PC-3 (cell line): ENCODE measurements around the gene PRPF40B.

Experiments used
- CTCF ChIP-seq: fragments of 300-600 bp; sonication (generic); conservative IDR thresholded peaks from 2 replicates; pipeline ENCODE4 v1.5.1; 2017; ENCODE audit warnings: antibody characterized with exemption, low read depth, mild to moderate bottlenecking, low read length
- EZH2 ChIP-seq: fragments of 300-600 bp; sonication (generic); IDR thresholded peaks from one replicate; pipeline ENCODE4 v1.6.1; 2017; ENCODE audit warnings: antibody characterized with exemption, mild to moderate bottlenecking, low read length; ENCODE audit not compliant: unreplicated experiment

DNA sequence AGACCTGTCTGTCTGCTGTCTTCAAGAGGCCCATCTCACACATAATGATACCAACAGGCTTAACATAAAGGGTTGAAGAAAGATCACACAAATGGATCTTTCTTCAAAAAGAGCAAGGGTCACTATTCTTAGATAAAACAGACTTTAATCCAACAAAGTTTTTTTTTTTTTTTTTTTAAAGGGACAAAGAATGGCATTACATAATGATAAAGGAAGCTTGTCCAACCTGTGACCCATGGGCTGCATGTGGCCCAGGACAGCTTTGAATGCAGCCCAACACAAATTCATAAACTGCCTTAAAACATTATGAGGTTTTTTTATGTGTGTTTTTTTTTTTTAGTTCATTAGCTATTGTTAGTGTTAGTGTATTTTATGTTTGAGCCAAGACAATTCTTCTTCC, 11.2 kb upstream of the PRPF40B start:
- TF ChIP-seq CTCF: no peak
- TF ChIP-seq EZH2: no peak
